Measurements from ENCODE around the gene SHBG. TPM values are rescaled to one million over a fixed set of nuclear protein-coding genes. Genes with fewer than 3 reads are reported as not detected.

The SHBG gene
- total RNA-seq, 4 donors from 2014 or later = 0.21 to 1.1 TPM; not detected in 2

DNA sequence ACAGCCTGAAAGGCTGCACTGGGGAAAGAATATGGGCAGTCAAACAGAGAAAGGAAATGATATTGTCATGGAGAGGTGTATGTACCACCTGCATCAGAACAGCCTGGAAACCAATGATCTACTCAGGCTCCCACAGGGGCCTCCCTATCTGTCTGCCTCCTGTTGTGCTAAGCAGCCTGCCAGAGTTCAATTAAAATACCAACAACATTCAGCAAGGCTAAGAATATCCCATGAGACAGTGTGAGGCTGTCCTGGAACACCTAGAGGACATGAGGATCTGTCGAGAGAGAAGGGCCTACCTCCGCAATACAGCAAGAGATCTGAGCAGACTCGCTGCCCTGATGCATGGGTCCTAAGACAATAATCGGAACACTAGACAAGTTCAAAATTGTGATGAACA, 23.7 kb upstream of the SHBG start:
- Histone ChIP-seq H3K27me3 (no peaks in the 10 kb centered on the region), H3K9me3 (no peaks in the 10 kb centered on the region), H3K4me1 (peaks cover 0 to 7% of the 10 kb centered on the region in 2 donors), H3K4me3 (no peak overlapping the region), H3K27ac (no peak overlapping the region), H3K36me3 (no peaks in the 10 kb centered on the region)
- intact Hi-C loops (cut with DNase I; ENCODE audit: low total_unique reads) = no loop called here
- no peak for DNase-seq
- TF ChIP-seq, protein P1, sequence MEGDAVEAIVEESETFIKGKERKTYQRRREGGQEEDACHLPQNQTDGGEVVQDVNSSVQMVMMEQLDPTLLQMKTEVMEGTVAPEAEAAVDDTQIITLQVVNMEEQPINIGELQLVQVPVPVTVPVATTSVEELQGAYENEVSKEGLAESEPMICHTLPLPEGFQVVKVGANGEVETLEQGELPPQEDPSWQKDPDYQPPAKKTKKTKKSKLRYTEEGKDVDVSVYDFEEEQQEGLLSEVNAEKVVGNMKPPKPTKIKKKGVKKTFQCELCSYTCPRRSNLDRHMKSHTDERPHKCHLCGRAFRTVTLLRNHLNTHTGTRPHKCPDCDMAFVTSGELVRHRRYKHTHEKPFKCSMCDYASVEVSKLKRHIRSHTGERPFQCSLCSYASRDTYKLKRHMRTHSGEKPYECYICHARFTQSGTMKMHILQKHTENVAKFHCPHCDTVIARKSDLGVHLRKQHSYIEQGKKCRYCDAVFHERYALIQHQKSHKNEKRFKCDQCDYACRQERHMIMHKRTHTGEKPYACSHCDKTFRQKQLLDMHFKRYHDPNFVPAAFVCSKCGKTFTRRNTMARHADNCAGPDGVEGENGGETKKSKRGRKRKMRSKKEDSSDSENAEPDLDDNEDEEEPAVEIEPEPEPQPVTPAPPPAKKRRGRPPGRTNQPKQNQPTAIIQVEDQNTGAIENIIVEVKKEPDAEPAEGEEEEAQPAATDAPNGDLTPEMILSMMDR (IDR thresholded peaks at IDR 0.05) = no peak
- no peak for TF ChIP-seq POLR2A (IDR thresholded peaks at IDR 0.05)

DNA sequence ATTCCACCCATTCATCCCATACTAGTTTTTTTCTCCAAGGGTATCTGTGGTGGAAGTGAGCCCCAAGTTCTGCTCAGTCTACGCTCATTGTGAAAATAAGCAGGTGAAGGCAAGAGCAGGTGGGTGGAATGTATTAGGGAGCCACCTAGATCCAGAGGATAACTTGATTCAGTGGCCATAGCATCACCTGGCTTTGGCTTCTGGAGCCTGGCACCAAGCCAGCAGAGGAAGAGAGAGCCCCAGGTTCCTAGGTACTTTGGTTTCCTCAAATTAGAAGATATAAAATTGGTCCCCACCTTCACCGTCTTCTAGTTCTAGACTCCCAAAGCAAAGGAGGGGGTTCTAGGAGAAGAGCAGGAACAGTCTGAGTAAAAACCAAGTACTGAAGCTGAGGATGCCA, 19.3 kb upstream of the SHBG start:
- peaks cover 0 to 16% of the 10 kb centered on the region in 2 donors for H3K4me1 ChIP-seq
- no peak overlapping the region for H3K4me3 ChIP-seq
- TF ChIP-seq, protein P1 (IDR thresholded peaks at IDR 0.05) = no peak
- TF ChIP-seq POLR2A (IDR thresholded peaks at IDR 0.05) = no peak
- H3K27me3 ChIP-seq = no peaks in the 10 kb centered on the region
- DNase-seq = no peak
- no peaks in the 10 kb centered on the region for H3K9me3 ChIP-seq
- H3K36me3 ChIP-seq = no peaks in the 10 kb centered on the region
- intact Hi-C loops (cut with DNase I; ENCODE audit: low total_unique reads) = no loop called here
- H3K27ac ChIP-seq = no peak overlapping the region

DNA sequence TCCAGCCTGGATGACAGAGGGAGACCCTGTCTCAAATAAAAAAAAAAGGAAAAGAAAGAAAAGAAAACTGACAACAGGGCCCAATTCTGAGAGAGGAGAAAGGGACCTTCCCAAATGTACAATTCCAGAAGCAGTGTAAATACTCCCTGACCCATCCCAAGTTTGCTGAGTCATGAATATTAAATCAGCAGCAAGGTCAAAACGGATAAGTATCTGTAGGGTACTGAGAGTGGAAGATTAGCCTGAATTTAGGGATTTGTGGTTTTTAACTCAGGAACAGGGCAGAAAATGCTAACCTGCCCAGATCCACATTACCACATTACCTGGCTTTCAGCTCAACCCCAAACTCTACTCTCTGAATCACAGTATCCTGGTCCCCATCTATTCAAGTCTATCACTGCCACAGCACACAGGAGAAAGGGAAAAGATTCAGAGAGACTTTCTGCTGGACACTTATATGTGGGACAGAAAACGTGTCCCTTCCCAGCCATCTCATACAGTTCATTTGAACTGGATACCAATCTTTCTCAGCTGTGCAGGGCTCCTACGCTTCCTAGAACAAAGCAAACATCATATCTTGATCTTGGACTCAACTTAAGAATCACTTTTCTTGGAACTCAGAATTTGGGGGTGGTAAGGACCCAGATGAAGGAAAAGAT, 18.2 kb upstream of the SHBG start:
- no peak overlapping the region for H3K27ac ChIP-seq
- no peaks in the 10 kb centered on the region for H3K36me3 ChIP-seq
- DNase-seq = no peak
- no peak for TF ChIP-seq POLR2A (IDR thresholded peaks at IDR 0.05)
- TF ChIP-seq, protein P1 (IDR thresholded peaks at IDR 0.05) = no peak
- no peaks in the 10 kb centered on the region for H3K27me3 ChIP-seq
- no peak overlapping the region for H3K4me3 ChIP-seq
- intact Hi-C loops (cut with DNase I; ENCODE audit: low total_unique reads) = no loop called here
- H3K9me3 ChIP-seq = no peaks in the 10 kb centered on the region
- H3K4me1 ChIP-seq = peaks cover 0 to 16% of the 10 kb centered on the region in 2 donors

DNA sequence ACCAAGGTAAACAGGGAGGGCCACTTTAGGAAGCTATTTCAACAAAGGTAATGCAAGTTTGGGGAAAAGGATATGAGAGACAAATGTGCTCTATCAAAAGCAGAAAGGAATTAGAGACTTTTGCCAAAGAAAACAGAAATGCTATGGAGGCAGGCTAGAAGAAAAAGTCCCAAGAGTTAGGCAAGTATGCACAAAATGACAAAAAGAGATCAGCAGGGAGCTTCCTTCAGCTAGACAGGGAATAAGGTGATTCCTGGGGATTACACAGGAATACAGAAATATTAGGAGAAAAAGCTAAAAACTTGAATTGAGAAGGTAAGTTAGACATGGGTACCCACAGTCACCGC, 17.7 kb upstream of the SHBG start:
- H3K27ac ChIP-seq = no peak overlapping the region
- H3K4me3 ChIP-seq = no peak overlapping the region
- intact Hi-C loops (cut with DNase I; ENCODE audit: low total_unique reads) = no loop called here
- H3K27me3 ChIP-seq = no peaks in the 10 kb centered on the region
- no peak for DNase-seq
- peaks cover 0 to 16% of the 10 kb centered on the region in 2 donors for H3K4me1 ChIP-seq
- H3K36me3 ChIP-seq = no peaks in the 10 kb centered on the region
- TF ChIP-seq, protein P1 (IDR thresholded peaks at IDR 0.05) = no peak
- TF ChIP-seq POLR2A (IDR thresholded peaks at IDR 0.05) = no peak
- no peaks in the 10 kb centered on the region for H3K9me3 ChIP-seq

DNA sequence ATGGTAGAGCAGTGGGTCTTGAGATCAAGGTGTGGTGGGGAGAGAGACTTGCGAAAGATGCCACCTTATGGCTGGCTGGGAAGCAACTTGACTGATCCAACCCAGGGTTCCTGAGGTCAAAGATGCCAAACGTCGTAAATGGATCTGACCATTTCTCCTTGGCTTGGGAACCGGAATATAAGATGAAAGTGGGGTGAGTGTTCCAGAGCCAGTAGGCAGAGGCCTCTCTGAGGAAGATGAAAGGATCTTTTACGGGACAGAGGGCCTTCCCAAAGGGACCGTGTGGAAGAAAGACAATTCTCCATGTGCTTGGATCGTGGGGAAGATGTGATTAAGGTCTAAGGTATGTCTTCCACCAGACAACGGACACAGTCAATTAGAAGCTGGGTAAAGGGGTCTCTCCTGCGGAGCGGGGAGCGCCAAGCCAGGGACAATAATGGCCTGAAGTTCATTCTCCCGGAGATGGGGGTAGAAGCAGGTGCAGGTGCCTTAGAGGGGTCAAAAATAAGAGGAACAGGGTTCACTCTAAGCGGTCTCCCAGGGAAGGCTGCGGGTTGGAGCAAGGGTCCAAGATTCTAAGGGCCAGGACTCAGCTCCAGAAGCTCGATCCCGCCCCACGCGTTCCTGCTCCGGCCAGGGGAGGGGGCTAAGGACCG, 16.0 kb upstream of the SHBG start:
- Histone ChIP-seq H3K27me3 (no peaks in the 10 kb centered on the region), H3K4me1 (peaks cover 0 to 16% of the 10 kb centered on the region in 2 donors)
- intact Hi-C loops (cut with DNase I; ENCODE audit: low total_unique reads) = no loop called here

More for the DNA sequence above, 16.0 kb upstream of the SHBG start:
- Histone ChIP-seq H3K27ac (peak overlapping the region; percentile 92 to 94), H3K36me3 (no peaks in the 10 kb centered on the region), H3K9me3 (no peaks in the 10 kb centered on the region), H3K4me3 (peak overlapping the region; percentile 59 to 68)
- TF ChIP-seq POLR2A (IDR thresholded peaks at IDR 0.05) = no peak
- TF ChIP-seq, protein P1 (IDR thresholded peaks at IDR 0.05) = no peak
- no peak for DNase-seq
